Prostate gland (tissue), 1 donor: ENCODE measurements around the gene FSIP1.

Experiments
- POLR2A ChIP-seq: fragments of 450-650 bp; IDR thresholded peaks from one replicate; pipeline ENCODE4 v1.6.1; 2016; ENCODE audit warnings: antibody characterized with exemption, mild to moderate bottlenecking
- POLR2AphosphoS5 ChIP-seq: sonication (generic); formaldehyde crosslinking; IDR thresholded peaks from one replicate; pipeline ENCODE4 v1.6.1; 2017; ENCODE audit warnings: antibody characterized with exemption

DNA sequence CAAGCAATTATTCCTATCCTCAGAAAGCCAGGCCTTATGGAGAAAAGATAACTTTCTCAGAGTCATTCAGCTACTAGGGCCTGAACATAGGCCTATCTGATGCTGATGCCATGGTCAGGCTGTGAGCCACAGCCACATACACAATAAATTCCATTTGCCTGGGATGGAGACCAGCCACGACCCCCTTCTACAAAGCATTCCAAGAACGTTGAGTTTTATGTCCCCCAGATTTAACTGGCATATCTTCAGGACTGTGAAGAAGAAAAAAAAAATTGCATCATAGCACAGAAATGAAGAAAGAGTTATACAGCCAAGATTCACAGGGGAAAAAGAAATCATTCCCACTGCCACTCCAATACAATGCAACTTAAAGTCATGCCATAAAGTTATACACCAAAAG is 101.8 kb downstream of the FSIP1 start:
- TF ChIP-seq POLR2AphosphoS5 (no peak), POLR2A (no peak)
